ENCODE results near the gene RAPSN.

RAPSN gene

DNA sequence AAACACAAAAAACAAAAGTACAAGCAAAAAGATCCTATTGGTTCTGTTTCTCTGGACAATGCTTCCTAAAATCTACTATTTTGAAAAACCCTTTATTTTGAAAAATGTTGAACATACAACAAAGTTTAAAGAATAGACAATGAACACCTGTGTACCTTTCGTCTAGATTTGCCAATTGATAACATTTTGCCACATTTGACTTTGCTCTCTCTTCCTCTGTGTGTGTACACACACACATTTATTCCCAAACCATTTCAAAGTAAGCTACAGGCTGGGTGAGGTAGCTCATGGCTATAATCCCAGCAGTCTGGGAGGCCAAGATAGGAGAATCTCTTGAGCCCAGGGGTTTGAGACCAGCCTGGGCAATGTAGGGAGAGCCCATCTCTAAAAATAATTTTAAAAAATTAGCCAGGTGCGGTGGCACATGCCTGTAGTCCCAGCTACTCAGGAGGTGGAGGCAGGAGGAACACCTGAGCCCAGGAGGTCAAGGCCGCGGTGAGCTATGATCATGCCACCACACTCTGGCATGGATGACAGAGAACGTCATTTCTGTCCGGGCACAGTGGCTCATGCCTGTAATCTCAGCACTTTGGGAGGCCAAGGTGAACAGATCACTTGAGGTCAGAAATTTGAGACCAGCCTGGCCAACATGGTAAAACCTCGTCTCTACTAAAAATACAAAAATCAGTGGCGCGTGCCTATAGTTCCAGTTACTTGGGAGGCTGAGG lies 17.4 kb downstream of the RAPSN start:
- DNase-seq (ENCODE audit: low read depth), result no peak
- TF ChIP-seq, protein P1, sequence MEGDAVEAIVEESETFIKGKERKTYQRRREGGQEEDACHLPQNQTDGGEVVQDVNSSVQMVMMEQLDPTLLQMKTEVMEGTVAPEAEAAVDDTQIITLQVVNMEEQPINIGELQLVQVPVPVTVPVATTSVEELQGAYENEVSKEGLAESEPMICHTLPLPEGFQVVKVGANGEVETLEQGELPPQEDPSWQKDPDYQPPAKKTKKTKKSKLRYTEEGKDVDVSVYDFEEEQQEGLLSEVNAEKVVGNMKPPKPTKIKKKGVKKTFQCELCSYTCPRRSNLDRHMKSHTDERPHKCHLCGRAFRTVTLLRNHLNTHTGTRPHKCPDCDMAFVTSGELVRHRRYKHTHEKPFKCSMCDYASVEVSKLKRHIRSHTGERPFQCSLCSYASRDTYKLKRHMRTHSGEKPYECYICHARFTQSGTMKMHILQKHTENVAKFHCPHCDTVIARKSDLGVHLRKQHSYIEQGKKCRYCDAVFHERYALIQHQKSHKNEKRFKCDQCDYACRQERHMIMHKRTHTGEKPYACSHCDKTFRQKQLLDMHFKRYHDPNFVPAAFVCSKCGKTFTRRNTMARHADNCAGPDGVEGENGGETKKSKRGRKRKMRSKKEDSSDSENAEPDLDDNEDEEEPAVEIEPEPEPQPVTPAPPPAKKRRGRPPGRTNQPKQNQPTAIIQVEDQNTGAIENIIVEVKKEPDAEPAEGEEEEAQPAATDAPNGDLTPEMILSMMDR (IDR thresholded peaks at IDR 0.05; ENCODE audit: insufficient read depth, low read depth, low read length, missing control alignments), result no peak
- H3K4me3 ChIP-seq (ENCODE audit: low read depth, low read length), result no peak overlapping the region

DNA sequence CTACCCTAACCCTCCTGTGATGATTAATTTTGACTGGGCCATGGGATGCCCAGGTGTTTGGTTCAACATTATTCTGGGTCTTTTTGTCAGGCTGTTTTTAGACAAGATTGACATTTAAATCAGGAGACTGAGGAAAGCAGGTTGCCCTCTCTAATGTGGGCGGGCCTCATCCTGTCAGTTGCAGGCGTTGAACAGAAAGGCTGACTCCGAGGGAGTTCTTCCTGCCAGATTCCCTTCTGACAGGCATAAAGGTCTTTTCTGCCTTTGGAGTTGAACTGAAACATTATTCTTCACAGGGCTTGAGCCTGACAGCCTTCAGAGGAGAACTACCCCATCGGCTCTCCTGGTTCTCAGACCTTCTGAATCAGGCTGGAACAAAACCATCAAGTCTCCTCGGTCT lies 18.4 kb downstream of the RAPSN start:
- TF ChIP-seq, protein P1 (IDR thresholded peaks at IDR 0.05; ENCODE audit: insufficient read depth, low read depth, low read length, missing control alignments), result no peak
- DNase-seq (ENCODE audit: low read depth), result no peak
- no peak overlapping the region for H3K4me3 ChIP-seq (ENCODE audit: low read depth, low read length)

DNA sequence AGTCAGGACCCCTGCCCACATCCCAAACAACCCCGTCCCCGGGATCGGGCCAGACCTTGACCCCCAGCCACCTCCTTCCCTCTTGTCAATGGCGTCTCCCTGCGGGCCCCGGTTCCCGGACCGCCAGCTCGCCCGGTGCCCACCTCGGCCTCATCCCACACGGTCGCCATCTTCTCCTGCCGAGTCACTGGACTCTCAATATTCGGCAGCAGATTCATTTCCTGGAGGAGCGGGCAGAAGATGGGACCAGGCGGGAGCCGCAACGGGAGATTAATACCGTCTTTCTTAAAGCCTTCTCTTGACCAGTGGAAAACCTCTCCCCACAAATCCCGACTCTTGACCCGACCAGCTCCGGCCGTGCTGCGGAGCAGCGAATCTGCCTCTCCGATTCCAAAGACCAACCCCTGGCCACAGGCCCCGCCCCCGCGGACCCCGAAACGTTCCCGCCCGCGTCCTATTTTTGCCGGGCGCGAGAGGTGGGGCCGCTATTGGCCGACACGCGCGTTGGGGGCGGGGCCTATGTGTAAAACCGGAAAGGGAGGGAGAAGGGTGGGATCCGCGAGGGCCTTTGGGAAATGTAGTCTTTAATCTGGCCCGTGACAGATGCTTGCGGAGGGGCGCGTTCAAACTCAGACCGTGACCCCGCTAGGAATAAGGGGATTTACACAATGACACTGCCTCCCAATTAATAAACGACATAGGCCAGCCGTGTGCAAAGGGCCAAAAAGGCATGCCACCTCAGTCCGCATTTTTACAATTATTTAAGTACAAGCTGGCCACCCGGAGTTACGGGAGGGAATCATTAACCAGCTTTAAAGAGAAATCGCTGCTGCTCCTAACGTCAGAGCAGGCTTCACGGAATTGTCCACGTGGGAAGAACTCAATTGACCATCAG lies 22.6 kb downstream of the RAPSN start, which contains the start of gene PSMC3:
PSMC3 (minus strand) TSS at position 378 of the 895 bp plus-strand sequence; CDS start at position 218, 160 bp downstream.
- peak; percentile 98 for DNase-seq (ENCODE audit: low read depth)
- H3K4me3 ChIP-seq (ENCODE audit: low read depth, low read length), result peak within 1 kb of the TSS; percentile 95
- TF ChIP-seq, protein P1 (IDR thresholded peaks at IDR 0.05; ENCODE audit: insufficient read depth, low read depth, low read length, missing control alignments), result no peak

DNA sequence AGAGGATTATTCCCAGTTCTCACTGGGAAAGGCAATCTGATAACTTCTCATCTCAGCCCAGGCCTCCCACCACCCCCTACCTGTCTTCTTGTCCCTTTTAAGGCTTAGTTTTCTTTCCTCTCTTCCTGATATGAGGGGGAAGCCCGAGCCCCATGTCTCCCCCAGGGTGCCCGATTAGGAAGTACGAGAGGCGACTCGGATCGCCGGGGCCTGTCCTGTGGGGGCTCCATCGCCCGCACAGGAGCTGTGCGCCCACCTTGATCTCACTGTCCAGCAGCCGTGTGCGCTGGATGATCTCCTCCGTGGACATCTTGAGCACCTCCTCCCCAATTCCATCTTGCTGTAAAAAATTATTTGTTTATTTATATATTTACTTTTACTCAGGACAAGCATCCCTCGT lies 23.3 kb downstream of the RAPSN start:
- TF ChIP-seq, protein P1 (IDR thresholded peaks at IDR 0.05; ENCODE audit: insufficient read depth, low read depth, low read length, missing control alignments), result no peak
- H3K4me3 ChIP-seq (ENCODE audit: low read depth, low read length), result peak overlapping the region; percentile 95
- DNase-seq (ENCODE audit: low read depth), result no peak

DNA sequence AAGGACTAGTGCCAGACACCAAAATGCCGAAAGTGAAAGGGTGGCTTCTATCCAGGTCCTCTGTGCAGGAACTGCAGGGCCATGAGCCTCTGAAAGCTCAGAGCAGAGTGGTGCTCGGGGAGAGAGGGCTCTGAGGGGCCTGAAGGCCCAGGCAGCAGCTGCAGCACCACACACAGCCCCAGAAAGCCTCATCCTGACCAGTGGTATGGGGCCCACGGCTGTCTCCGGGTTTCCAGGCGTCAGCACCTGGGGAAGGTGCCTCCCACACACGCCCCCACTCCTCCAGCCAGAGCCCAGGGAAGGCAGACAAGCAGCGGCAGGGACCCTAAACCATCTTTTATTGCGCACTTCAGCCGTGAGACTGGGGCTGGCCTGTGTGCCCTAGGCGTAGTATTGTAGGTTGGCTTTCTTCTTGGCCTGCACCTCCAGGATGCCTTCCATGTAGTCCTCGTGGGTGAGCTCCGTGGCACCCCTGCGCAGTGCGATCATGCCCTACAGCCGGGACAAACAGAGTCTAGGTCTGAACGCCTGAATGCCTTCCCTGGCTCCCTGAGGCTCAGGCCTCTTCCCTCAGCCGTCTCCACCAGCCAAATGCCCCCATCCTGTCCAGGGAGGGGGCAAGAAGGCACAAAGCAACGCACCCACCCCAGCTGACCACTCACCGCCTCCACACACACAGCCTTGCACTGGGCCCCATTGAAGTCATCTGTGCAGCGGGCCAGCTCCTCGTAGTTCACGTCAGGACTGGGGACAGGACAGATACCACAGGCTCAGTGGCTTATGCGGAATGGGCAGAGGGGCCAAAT lies 30.3 kb downstream of the RAPSN start:
- TF ChIP-seq, protein P1 (IDR thresholded peaks at IDR 0.05; ENCODE audit: insufficient read depth, low read depth, low read length, missing control alignments), result no peak
- DNase-seq (ENCODE audit: low read depth), result no peak

DNA sequence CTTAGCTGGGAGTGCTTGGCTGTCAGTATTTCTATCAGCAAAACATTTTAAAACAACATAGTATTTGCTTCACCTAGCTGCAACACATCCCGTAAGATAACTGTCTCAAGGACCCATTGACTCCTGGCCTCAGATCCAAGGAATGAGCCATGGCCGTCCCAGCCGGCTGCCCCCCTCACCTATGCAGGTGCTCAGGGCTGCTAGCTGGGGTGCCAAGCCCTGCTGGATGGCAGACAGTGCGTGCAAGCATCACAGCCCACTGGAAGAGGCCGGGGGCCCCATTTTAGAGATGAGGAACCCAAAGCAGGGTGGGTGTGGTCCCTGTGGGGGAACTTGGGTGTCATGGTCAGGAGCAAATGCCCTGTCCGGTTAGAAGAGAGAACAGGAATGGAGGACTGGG lies 31.2 kb downstream of the RAPSN start:
- TF ChIP-seq, protein P1 (IDR thresholded peaks at IDR 0.05; ENCODE audit: insufficient read depth, low read depth, low read length, missing control alignments), result no peak
- DNase-seq (ENCODE audit: low read depth), result no peak
- no peak overlapping the region for H3K4me3 ChIP-seq (ENCODE audit: low read depth, low read length)

More for the DNA sequence above, 30.3 kb downstream of the RAPSN start:
- H3K4me3 ChIP-seq (ENCODE audit: low read depth, low read length), result no peak overlapping the region

Data from GM12865 (cell line).